PC-3 (cell line): ENCODE results near the gene MRPL40. TPM values are rescaled to one million over a fixed set of nuclear protein-coding genes. Genes with fewer than 3 reads are reported as not detected.

Experiments used
- ATAC-seq: fragments of 200-7000 bp; cut with Tn5 transposase; 2 replicates; pipeline ENCODE4 v1.9.1; 2020; ENCODE audit warnings: mild to moderate bottlenecking, moderate library complexity
- BruUV-seq: library from RNA; stranded (reverse); fragments of 400-500 nt; replicated peaks from 2 replicates; lab custom pipeline; 2021; lab: Mats Ljungman, UMichigan
- CTCF ChIA-PET: fragments of 300-600 bp; sonication (Branson Sonifier 250); formaldehyde crosslinking; loops from one replicate; lab custom pipeline; 2022; ENCODE audit warnings: antibody characterized with exemption; lab: Charles Lee
- POLR2A ChIA-PET: fragments of 300-600 bp; sonication (Branson Sonifier 250); formaldehyde crosslinking; loops from one replicate; lab custom pipeline; 2022; ENCODE audit warnings: antibody characterized with exemption; ENCODE audit not compliant: unreplicated experiment; lab: Charles Lee
- DNase-seq: peaks from one replicate; pipeline ENCODE4 v3.0.0-alpha.2; 2015
- H2AFZ ChIP-seq: fragments of 300-600 bp; sonication (generic); 2 replicates; pipeline ENCODE4 v1.6.0; 2016; ENCODE audit warnings: antibody characterized with exemption, low read length
- H3F3A ChIP-seq: fragments of 300-600 bp; sonication (generic); one replicate; pipeline ENCODE4 v1.6.0; 2017; ENCODE audit warnings: antibody characterized with exemption, low read length, control low read depth, mild to moderate bottlenecking; ENCODE audit not compliant: unreplicated experiment
- H3K27ac ChIP-seq: fragments of 300-600 bp; sonication (generic); 2 replicates; pipeline ENCODE4 v1.5.1; 2016; ENCODE audit warnings: mild to moderate bottlenecking, low read length
- H3K27me3 ChIP-seq: fragments of 300-600 bp; sonication (generic); 2 replicates; pipeline ENCODE4 v1.6.1; 2016; ENCODE audit warnings: low read length, mixed read lengths
- H3K36me3 ChIP-seq: fragments of 300-600 bp; sonication (generic); 2 replicates; pipeline ENCODE4 v1.6.1; 2016; ENCODE audit warnings: low read depth, mixed run types, low read length, mixed read lengths
- H3K4me1 ChIP-seq: fragments of 300-600 bp; sonication (generic); 2 replicates; pipeline ENCODE4 v1.5.1; 2016; ENCODE audit warnings: low read length; ENCODE audit not compliant: insufficient read depth
- H3K4me2 ChIP-seq: fragments of 300-600 bp; sonication (generic); 2 replicates; pipeline ENCODE4 v1.6.0; 2016; ENCODE audit warnings: low read length
- H3K4me3 ChIP-seq: fragments of 300-600 bp; sonication (generic); 2 replicates; pipeline ENCODE4 v1.5.1; 2016; ENCODE audit warnings: mild to moderate bottlenecking, low read length, mixed read lengths
- H3K79me2 ChIP-seq: fragments of 300-600 bp; sonication (generic); 2 replicates; pipeline ENCODE4 v1.6.1; 2017; ENCODE audit warnings: low read length, mixed read lengths
- H3K9ac ChIP-seq: fragments of 300-600 bp; sonication (generic); 2 replicates; pipeline ENCODE4 v1.6.0; 2016; ENCODE audit warnings: mild to moderate bottlenecking, low read length
- H3K9me2 ChIP-seq: fragments of 300-600 bp; sonication (generic); replicated peaks from 2 replicates; pipeline ENCODE4 v1.6.1; 2016; ENCODE audit warnings: mixed run types, low read length, mixed read lengths
- H3K9me3 ChIP-seq: fragments of 300-600 bp; sonication (generic); 2 replicates; pipeline ENCODE4 v1.6.1; 2016; ENCODE audit warnings: low read length, mixed read lengths
- H4K20me1 ChIP-seq: fragments of 300-600 bp; sonication (generic); 2 replicates; pipeline ENCODE4 v1.6.1; 2016; ENCODE audit warnings: low read length, mixed read lengths
- EZH2 ChIP-seq: fragments of 300-600 bp; sonication (generic); IDR thresholded peaks from one replicate; pipeline ENCODE4 v1.6.1; 2017; ENCODE audit warnings: antibody characterized with exemption, mild to moderate bottlenecking, low read length; ENCODE audit not compliant: unreplicated experiment
- EZH2phosphoT487 ChIP-seq: fragments of 300-600 bp; sonication (generic); IDR thresholded peaks from 2 replicates; pipeline ENCODE4 v1.6.1; 2018; ENCODE audit warnings: mild to moderate bottlenecking, antibody characterized with exemption, low read length, borderline replicate concordance
- intact Hi-C: fragments of 100-400 bp; cut with micrococcal nuclease; formaldehyde crosslinking; loops from 2 replicates; pipeline ENCODE4 v1.9.0; 2023
- total RNA-seq: library from RNA; depleted of rRNA; stranded (reverse); fragments of >200 nt; gene quantifications from 2 replicates; pipeline ENCODE4 v1.2.3, GENCODE V29; 2014
- TF ChIP-seq, protein P1 (sequence below): fragments of 300-600 bp; sonication (generic); conservative IDR thresholded peaks from 2 replicates; pipeline ENCODE4 v1.5.1; 2017; ENCODE audit warnings: antibody characterized with exemption, low read depth, mild to moderate bottlenecking, low read length

Gene MRPL40
- total RNA-seq, 1 experiment from 2014 or later = 55.1 TPM

GRCh38 chr22:19420321-19420720, 12.0 kb upstream of the MRPL40 start:
- BruUV-seq = no TSS peak
- ChIA-PET CTCF (no interaction called here), POLR2A (no interaction called here)
- Histone ChIP-seq H2AFZ (no peak overlapping the region), H3F3A (no peaks in the 10 kb centered on the region), H3K4me3 (no peak overlapping the region), H3K4me1 (no peaks in the 10 kb centered on the region), H3K36me3 (peaks cover 2% of the 10 kb centered on the region; the same call in 1 of the 2 replicates), H3K4me2 (no peak overlapping the region), H3K9me2 (no peaks in the 10 kb centered on the region), H3K27me3 (no peaks in the 10 kb centered on the region), H4K20me1 (peaks cover 15% of the 10 kb centered on the region; the same call in 1 of the 2 replicates), H3K27ac (no peak overlapping the region), H3K9ac (no peak overlapping the region), H3K9me3 (no peaks in the 10 kb centered on the region), H3K79me2 (peaks cover 96% of the 10 kb centered on the region)
- ATAC-seq (no peak), DNase-seq (no peak)
- intact Hi-C loops = no loop called here
- TF ChIP-seq EZH2 (no peak), EZH2phosphoT487 (no peak)
- TF ChIP-seq, protein P1, sequence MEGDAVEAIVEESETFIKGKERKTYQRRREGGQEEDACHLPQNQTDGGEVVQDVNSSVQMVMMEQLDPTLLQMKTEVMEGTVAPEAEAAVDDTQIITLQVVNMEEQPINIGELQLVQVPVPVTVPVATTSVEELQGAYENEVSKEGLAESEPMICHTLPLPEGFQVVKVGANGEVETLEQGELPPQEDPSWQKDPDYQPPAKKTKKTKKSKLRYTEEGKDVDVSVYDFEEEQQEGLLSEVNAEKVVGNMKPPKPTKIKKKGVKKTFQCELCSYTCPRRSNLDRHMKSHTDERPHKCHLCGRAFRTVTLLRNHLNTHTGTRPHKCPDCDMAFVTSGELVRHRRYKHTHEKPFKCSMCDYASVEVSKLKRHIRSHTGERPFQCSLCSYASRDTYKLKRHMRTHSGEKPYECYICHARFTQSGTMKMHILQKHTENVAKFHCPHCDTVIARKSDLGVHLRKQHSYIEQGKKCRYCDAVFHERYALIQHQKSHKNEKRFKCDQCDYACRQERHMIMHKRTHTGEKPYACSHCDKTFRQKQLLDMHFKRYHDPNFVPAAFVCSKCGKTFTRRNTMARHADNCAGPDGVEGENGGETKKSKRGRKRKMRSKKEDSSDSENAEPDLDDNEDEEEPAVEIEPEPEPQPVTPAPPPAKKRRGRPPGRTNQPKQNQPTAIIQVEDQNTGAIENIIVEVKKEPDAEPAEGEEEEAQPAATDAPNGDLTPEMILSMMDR = no peak

DNA sequence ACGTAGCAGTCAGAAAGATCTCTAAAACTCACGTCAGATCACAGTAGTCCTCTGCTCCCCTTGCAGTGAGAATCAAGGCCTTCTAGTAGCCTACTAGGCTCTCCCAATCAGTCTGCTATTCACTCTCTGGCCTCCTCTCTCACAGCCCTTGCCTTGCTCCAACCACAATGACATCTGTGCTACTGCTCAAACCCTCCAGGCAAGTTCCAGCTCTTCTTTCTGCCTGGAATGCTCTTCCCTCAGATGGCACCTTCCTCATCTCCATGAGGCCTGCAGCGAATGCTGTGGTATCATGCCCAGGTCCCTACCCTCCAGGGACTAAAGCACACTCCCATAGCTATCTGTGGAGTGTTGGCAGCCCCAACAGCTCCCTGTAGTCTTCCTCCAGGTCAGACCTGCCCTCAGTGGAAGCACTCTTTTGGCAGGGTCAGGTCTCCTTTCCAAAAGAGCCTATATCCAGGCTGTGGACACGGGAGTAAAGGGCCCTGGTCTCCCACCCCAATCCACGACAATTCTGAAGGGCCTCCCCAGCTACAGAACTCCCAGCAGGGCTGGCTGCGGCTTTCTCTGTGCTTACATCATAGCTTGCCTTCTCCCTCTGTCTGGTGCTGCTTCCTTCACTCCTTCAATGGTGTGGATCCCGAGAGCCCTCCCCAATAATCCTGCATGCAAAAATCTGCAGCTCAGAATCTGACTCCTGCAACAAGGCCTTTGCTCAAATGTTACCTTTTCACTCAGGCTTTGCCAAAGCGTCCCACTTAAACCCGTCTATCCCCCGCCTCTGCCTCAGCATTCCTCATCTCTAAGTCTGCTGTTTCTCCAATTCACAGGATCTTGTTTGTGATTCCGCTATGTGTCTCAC, 9.7 kb upstream of the MRPL40 start:
- ATAC-seq (no peak), DNase-seq (no peak)
- H3K9me2 ChIP-seq = no peaks in the 10 kb centered on the region
- CTCF ChIA-PET = no interaction called here
- H3K27ac ChIP-seq = no peak overlapping the region
- no peaks in the 10 kb centered on the region for H3K4me1 ChIP-seq
- no peak overlapping the region for H3K9ac ChIP-seq
- no peaks in the 10 kb centered on the region for H3K27me3 ChIP-seq
- intact Hi-C loops = no loop called here
- H3F3A ChIP-seq = no peaks in the 10 kb centered on the region
- H3K4me3 ChIP-seq = no peak overlapping the region
- no peak overlapping the region for H2AFZ ChIP-seq
- POLR2A ChIA-PET = no interaction called here
- no peak overlapping the region for H3K4me2 ChIP-seq
- no TSS peak for BruUV-seq
- H3K79me2 ChIP-seq = peaks cover 96% of the 10 kb centered on the region
- TF ChIP-seq EZH2 (no peak), EZH2phosphoT487 (no peak)
- TF ChIP-seq, protein P1 = no peak
- H3K9me3 ChIP-seq = no peaks in the 10 kb centered on the region
- peaks cover 2% of the 10 kb centered on the region; the same call in 1 of the 2 replicates for H3K36me3 ChIP-seq
- peaks cover 17% of the 10 kb centered on the region; the same call in 1 of the 2 replicates for H4K20me1 ChIP-seq

GRCh38 chr22:19424186-19424500, 8.2 kb upstream of the MRPL40 start:
- ATAC-seq = no peak
- DNase-seq = no peak
- Histone ChIP-seq H3K9me3 (no peaks in the 10 kb centered on the region), H3K36me3 (peaks cover 2% of the 10 kb centered on the region; the same call in 1 of the 2 replicates), H3F3A (no peaks in the 10 kb centered on the region), H3K4me2 (no peak overlapping the region), H3K27me3 (no peaks in the 10 kb centered on the region), H3K4me3 (no peak overlapping the region), H4K20me1 (peaks cover 24% of the 10 kb centered on the region; the same call in 1 of the 2 replicates), H3K79me2 (peaks cover 99% of the 10 kb centered on the region), H3K9ac (no peak overlapping the region), H3K27ac (no peak overlapping the region), H3K4me1 (peaks cover 8% of the 10 kb centered on the region), H3K9me2 (no peaks in the 10 kb centered on the region), H2AFZ (no peak overlapping the region)
- intact Hi-C loops = no loop called here
- ChIA-PET CTCF (no interaction called here), POLR2A (no interaction called here)
- TF ChIP-seq EZH2phosphoT487 (no peak), EZH2 (no peak)
- TF ChIP-seq, protein P1 = no peak
- BruUV-seq = no TSS peak
